Astrocyte of the cerebellum (primary cell): ENCODE measurements around the gene LRP1B.

ENCODE experiments used
- DNase-seq: peaks from one replicate; pipeline ENCODE4 v3.0.0-alpha.2; 2011; ENCODE audit warnings: low read depth
- H3K4me3 ChIP-seq: 2 replicates; pipeline ENCODE4 v1.5.1; 2011; ENCODE audit warnings: mild to moderate bottlenecking, low read depth, low read length, moderate library complexity
- CTCF ChIP-seq: IDR thresholded peaks from 2 replicates; pipeline ENCODE4 v1.5.1; 2012; ENCODE audit warnings: low read length, low read depth, moderate library complexity, mild to moderate bottlenecking; ENCODE audit errors: missing control alignments
- in situ Hi-C: cut with HindIII; loops from 2 replicates; pipeline ENCODE4 v1.10.0; 2017; ENCODE audit warnings: low sequenced_read_pairs

LRP1B gene

GRCh38 chr2:142076317-142076716 is 54.5 kb downstream of the LRP1B start:
- in situ Hi-C loops, result no loop called here
- TF ChIP-seq CTCF, result no peak
- DNase-seq, result no peak
- H3K4me3 ChIP-seq, result no peak overlapping the region

GRCh38 chr2:142075826-142076225 is 55.0 kb downstream of the LRP1B start:
- no peak overlapping the region for H3K4me3 ChIP-seq
- in situ Hi-C loops, result no loop called here
- TF ChIP-seq CTCF, result no peak
- no peak for DNase-seq

GRCh38 chr2:142069251-142069888 is 61.4 kb downstream of the LRP1B start:
- no peak for DNase-seq
- in situ Hi-C loops, result no loop called here
- no peak for TF ChIP-seq CTCF
- H3K4me3 ChIP-seq, result no peak overlapping the region

GRCh38 chr2:142065700-142066099 is 65.1 kb downstream of the LRP1B start:
- TF ChIP-seq CTCF, result no peak
- no peak for DNase-seq
- in situ Hi-C loops, result no loop called here
- no peak overlapping the region for H3K4me3 ChIP-seq

GRCh38 chr2:142065156-142065555 is 65.7 kb downstream of the LRP1B start:
- TF ChIP-seq CTCF, result no peak

GRCh38 chr2:142061733-142062132 is 69.1 kb downstream of the LRP1B start:
- H3K4me3 ChIP-seq, result no peak overlapping the region
- DNase-seq, result no peak
- no peak for TF ChIP-seq CTCF
- in situ Hi-C loops, result no loop called here

More at GRCh38 chr2:142065156-142065555, 65.7 kb downstream of the LRP1B start:
- H3K4me3 ChIP-seq, result no peak overlapping the region
- in situ Hi-C loops, result no loop called here
- no peak for DNase-seq
